HepG2 (cell line): ENCODE results near the gene DOK1. TPM values are rescaled to one million over a fixed set of nuclear protein-coding genes. Genes with fewer than 3 reads are reported as not detected.

ENCODE experiments used
- AKAP8 ChIP-seq: sonication (generic); formaldehyde crosslinking; IDR thresholded peaks from 2 replicates; pipeline ENCODE4 v1.5.1; 2020; ENCODE audit warnings: mild to moderate bottlenecking, missing genetic modification reagents
- ARID2 ChIP-seq: sonication (generic); formaldehyde crosslinking; IDR thresholded peaks from 2 replicates; pipeline ENCODE4 v1.8.1; 2022; ENCODE audit warnings: mild to moderate bottlenecking, missing genetic modification reagents, borderline replicate concordance
- CSRNP1 ChIP-seq: sonication (generic); formaldehyde crosslinking; IDR thresholded peaks from 2 replicates; pipeline ENCODE4 v1.8.1; 2023; ENCODE audit warnings: mild to moderate bottlenecking, missing genetic modification reagents
- HNF1B ChIP-seq: sonication (generic); formaldehyde crosslinking; IDR thresholded peaks from 2 replicates; pipeline ENCODE4 v1.5.1; 2020; ENCODE audit warnings: mild to moderate bottlenecking, moderate library complexity, missing genetic modification reagents
- IKZF5 ChIP-seq: IDR thresholded peaks from 2 replicates; pipeline ENCODE4 v1.6.1; 2018; ENCODE audit warnings: missing genetic modification reagents, mild to moderate bottlenecking, missing compliant biosample characterization
- ISX ChIP-seq: sonication (generic); formaldehyde crosslinking; conservative IDR thresholded peaks from 2 replicates; pipeline ENCODE4 v1.5.0; 2020; ENCODE audit warnings: missing genetic modification reagents
- KLF11 ChIP-seq: IDR thresholded peaks from 2 replicates; pipeline ENCODE4 v1.6.1; 2016; ENCODE audit warnings: missing compliant biosample characterization
- KLF16 ChIP-seq, 2 experiments: sonication (generic) in 1 of 2; formaldehyde crosslinking in 1 of 2; IDR thresholded peaks; 2 replicates each; pipeline versions ENCODE4 v1.6.1 to v1.8.0; 2016 to 2023; ENCODE audit warnings: missing genetic modification reagents in 2 of 2, missing compliant biosample characterization in 1 of 2
- MTF1 ChIP-seq: sonication (generic); formaldehyde crosslinking; IDR thresholded peaks from 2 replicates; pipeline ENCODE4 v1.5.0; 2020; ENCODE audit warnings: missing genetic modification reagents
- MXD3 ChIP-seq: IDR thresholded peaks from 2 replicates; pipeline ENCODE4 v1.6.1; 2016; ENCODE audit warnings: mild to moderate bottlenecking, missing biosample characterization, missing genetic modification reagents
- MZF1 ChIP-seq: sonication (generic); formaldehyde crosslinking; IDR thresholded peaks from 2 replicates; pipeline ENCODE4 v1.8.1; 2023; ENCODE audit warnings: mild to moderate bottlenecking, missing genetic modification reagents, borderline replicate concordance
- PHF5A ChIP-seq: IDR thresholded peaks from one replicate; pipeline ENCODE4 v1.6.1; 2018; ENCODE audit warnings: low read depth, missing genetic modification reagents; ENCODE audit not compliant: unreplicated experiment
- SP1 ChIP-seq, 2 experiments: fragments of 450-650 bp in 1 of 2; sonication (generic) in 1 of 2; formaldehyde crosslinking in 1 of 2; IDR thresholded peaks; 2 replicates each; pipeline versions ENCODE4 v1.4.0 to v1.6.1; 2016 to 2020; ENCODE audit warnings: missing genetic modification reagents in 1 of 2
- TBP ChIP-seq: sonication (generic); formaldehyde crosslinking; IDR thresholded peaks from 2 replicates; pipeline ENCODE4 v1.5.0; 2020; ENCODE audit warnings: missing genetic modification reagents
- THAP11 ChIP-seq: IDR thresholded peaks from 2 replicates; pipeline ENCODE4 v1.6.1; 2016; ENCODE audit warnings: missing biosample characterization, missing genetic modification reagents
- ZBTB4 ChIP-seq: sonication (generic); formaldehyde crosslinking; IDR thresholded peaks from 2 replicates; pipeline ENCODE4 v1.4.0; 2020; ENCODE audit warnings: missing genetic modification reagents, mild to moderate bottlenecking, borderline replicate concordance
- ZBTB7B ChIP-seq: sonication (generic); formaldehyde crosslinking; IDR thresholded peaks from 2 replicates; pipeline ENCODE4 v1.4.0; 2020; ENCODE audit warnings: missing genetic modification reagents
- ZFY ChIP-seq: sonication (generic); formaldehyde crosslinking; IDR thresholded peaks from 2 replicates; pipeline ENCODE4 v1.4.0; 2020; ENCODE audit warnings: missing genetic modification reagents
- ZNF235 ChIP-seq: sonication (generic); formaldehyde crosslinking; IDR thresholded peaks from 2 replicates; pipeline ENCODE4 v1.8.1; 2023; ENCODE audit warnings: mild to moderate bottlenecking, missing genetic modification reagents, borderline replicate concordance
- ZNF543 ChIP-seq: sonication (generic); formaldehyde crosslinking; IDR thresholded peaks from 2 replicates; pipeline ENCODE4 v1.4.0; 2020; ENCODE audit warnings: mild to moderate bottlenecking, missing genetic modification reagents
- ZNF589 ChIP-seq: sonication (generic); formaldehyde crosslinking; conservative IDR thresholded peaks from 2 replicates; pipeline ENCODE4 v1.8.0; 2022; ENCODE audit warnings: mild to moderate bottlenecking, moderate library complexity, missing genetic modification reagents
- polyA plus RNA-seq, 8 experiments: library from polyadenylated mRNA; depleted of rRNA in 3 of 8; stranded (reverse) in 7 of 8; unstranded in 1 of 8; fragments of >200 nt; fragmentation: Illumina TruSeq in 4 of 8; extraction: Trizol in 4 of 8; gene quantifications; 2 replicates each; pipeline versions ENCODE4 v1.2.1 to v1.2.3, GENCODE V29; 2011 to 2016; ENCODE audit warnings: low read depth in 4 of 8, missing spikeins in 1 of 8, mixed read lengths in 1 of 8; ENCODE audit not compliant: insufficient read depth in 1 of 8
- total RNA-seq, 5 experiments: library from RNA; depleted of rRNA; stranded (reverse); fragments of >200 nt; fragmentation: Illumina TruSeq; extraction: Trizol; gene quantifications; 2 replicates each; pipeline ENCODE4 v1.2.3, GENCODE V29; 2016; ENCODE audit warnings: low read depth in 1 of 5

Gene DOK1
- total and polyA plus RNA-seq, 2 of the 13 experiments (the other 11 are each of a cell fraction or from before 2014, with no cell fraction given) = 0.53 to 0.74 TPM

- TF ChIP-seq TBP (CRISPR knock-in tag) (no peak), ZNF235 (CRISPR knock-in tag) (no peak), HNF1B (CRISPR knock-in tag) (peak; percentile 70), ZBTB7B (CRISPR knock-in tag) (peak; percentile 90), MTF1 (CRISPR knock-in tag) (no peak), KLF11 (peak; percentile 28; the same call in 1 of the 2 replicates), CSRNP1 (CRISPR knock-in tag) (peak; percentile 60; the same call in 1 of the 2 replicates), ZNF589 (CRISPR knock-in tag) (0 out of 2 replicates have a peak, but pooled peaks have one; percentile 29), ARID2 (CRISPR knock-in tag) (no peak), THAP11 (peak; percentile 57), MXD3 (CRISPR knock-in tag) (peak; percentile 32; the same call in 1 of the 2 replicates), ZBTB4 (CRISPR knock-in tag) (peak; percentile 25; the same call in 1 of the 2 replicates), ZFY (CRISPR knock-in tag) (peak; percentile 64), PHF5A (CRISPR knock-in tag) (peak; percentile 52), SP1 (IDR thresholded peaks at IDR 0.05) (no peak), SP1 (CRISPR knock-in tag; IDR thresholded peaks at IDR 0.05) (peak; percentile 10; the same call in 1 of the 2 replicates), IKZF5 (CRISPR knock-in tag) (0 out of 2 replicates have a peak, but pooled peaks have one; percentile 19), MZF1 (CRISPR knock-in tag) (no peak), KLF16 (CRISPR knock-in tag; IDR thresholded peaks at IDR 0.05) (peak in 1 of 2 experiments; percentile 39; a peak in 1 of 4 replicates), ISX (CRISPR knock-in tag) (no peak), AKAP8 (peak; percentile 99), ZNF543 (CRISPR knock-in tag) (peak; percentile 46; the same call in 1 of the 2 replicates)
- TF ChIP-seq, all 625 proteins: peak for 112
These were observed 41.5 kb upstream of the DOK1 start (continued) for GRCh38 chr2:74512744-74513604.
